K562 (cell line): ENCODE results near the gene PTPN1. TPM values are rescaled to one million over a fixed set of nuclear protein-coding genes. Genes with fewer than 3 reads are reported as not detected.

Experiments used
- CBX3 ChIP-seq, 2 experiments: IDR thresholded peaks; 1 replicate in 1 of 2; 2 replicates in 1 of 2; pipeline ENCODE4 v1.6.1; 2012; ENCODE audit warnings: inconsistent platforms in 2 of 2, low read length in 2 of 2, borderline replicate concordance in 1 of 2, control low read depth in 1 of 2
- CREM ChIP-seq: IDR thresholded peaks from 2 replicates; pipeline ENCODE4 v1.6.1; 2014; ENCODE audit warnings: antibody characterized with exemption, low read depth
- ETV5 ChIP-seq: sonication (generic); formaldehyde crosslinking; IDR thresholded peaks from 2 replicates; pipeline ENCODE4 v1.4.0; 2020; ENCODE audit warnings: low read depth, mild to moderate bottlenecking, missing genetic modification reagents
- FIP1L1 ChIP-seq: fragments of 200-400 bp; formaldehyde crosslinking; IDR thresholded peaks from 2 replicates; pipeline ENCODE4 v1.6.1; 2018; ENCODE audit warnings: mild to moderate bottlenecking, low read depth, low read length; ENCODE audit not compliant: poor library complexity, severe bottlenecking
- FOXK2 ChIP-seq, 2 experiments: fragments of 450-650 bp; IDR thresholded peaks in 1 of 2; conservative IDR thresholded peaks in 1 of 2; 2 replicates each; pipeline ENCODE4 v1.6.1; 2016; ENCODE audit warnings: low read depth in 2 of 2, mild to moderate bottlenecking in 1 of 2
- HDAC2 ChIP-seq: fragments of 450-650 bp; IDR thresholded peaks from 2 replicates; pipeline ENCODE4 v1.6.1; 2016; ENCODE audit warnings: mild to moderate bottlenecking
- HMGN3 ChIP-seq: IDR thresholded peaks from 2 replicates; pipeline ENCODE4 v1.6.1; 2011; ENCODE audit warnings: borderline replicate concordance, low read depth, mild to moderate bottlenecking, mixed read lengths, low read length; ENCODE audit not compliant: insufficient read length; ENCODE audit errors: extremely low read depth
- KDM1A ChIP-seq, 2 experiments: fragments of 450-650 bp; IDR thresholded peaks; 2 replicates each; pipeline ENCODE4 v1.6.1; 2016; ENCODE audit warnings: mild to moderate bottlenecking in 2 of 2
- MTA2 ChIP-seq: fragments of 450-650 bp; IDR thresholded peaks from 2 replicates; pipeline ENCODE4 v1.6.1; 2016; ENCODE audit warnings: low read depth
- NFATC3 ChIP-seq: fragments of 450-650 bp; IDR thresholded peaks from 2 replicates; pipeline ENCODE4 v1.6.1; 2017; ENCODE audit warnings: mild to moderate bottlenecking
- NRF1 ChIP-seq, 2 experiments: fragments of 450-650 bp; IDR thresholded peaks in 1 of 2; conservative IDR thresholded peaks in 1 of 2; 2 replicates each; pipeline ENCODE4 v1.6.1; 2014; ENCODE audit warnings: mild to moderate bottlenecking in 2 of 2
- SAP30 ChIP-seq: fragments of 200-600 bp; sonication (generic); IDR thresholded peaks from 2 replicates; pipeline ENCODE4 v1.6.1; 2012; ENCODE audit warnings: borderline replicate concordance, low read depth, mild to moderate bottlenecking, moderate library complexity, low read length, control low read depth, inconsistent platforms; ENCODE audit not compliant: insufficient read depth, poor library complexity, severe bottlenecking
- SMARCC2 ChIP-seq: fragments of 450-650 bp; IDR thresholded peaks from 2 replicates; pipeline ENCODE4 v1.6.1; 2017; ENCODE audit warnings: antibody characterized with exemption, moderate library complexity, mild to moderate bottlenecking, low read depth
- SOX6 ChIP-seq: fragments of 450-650 bp; IDR thresholded peaks from 2 replicates; pipeline ENCODE4 v1.6.1; 2014; ENCODE audit warnings: mild to moderate bottlenecking
- ZNF124 ChIP-seq: sonication (generic); formaldehyde crosslinking; IDR thresholded peaks from 2 replicates; pipeline ENCODE4 v1.8.1; 2022; ENCODE audit warnings: missing genetic modification reagents
- ZNF586 ChIP-seq: fragments of 450-650 bp; formaldehyde crosslinking; conservative IDR thresholded peaks from 2 replicates; pipeline ENCODE4 v1.4.0; 2020; ENCODE audit warnings: mild to moderate bottlenecking, moderate library complexity
- ZSCAN29 ChIP-seq: fragments of 450-650 bp; IDR thresholded peaks from 2 replicates; pipeline ENCODE4 v1.6.1; 2017
- polyA plus RNA-seq, 8 experiments: library from polyadenylated mRNA; depleted of rRNA in 4 of 8; stranded (reverse) in 5 of 8; unstranded in 3 of 8; fragments of >200 nt; fragmentation: Nextera tagmentation in 2 of 8; fragmentation: Illumina TruSeq in 1 of 8; extraction: Ambion mirVana in 2 of 8; extraction: Trizol in 1 of 8; gene quantifications; 2 replicates each; pipeline versions ENCODE4 v1.2.1 to v1.2.3, GENCODE V29; 2011 to 2014; ENCODE audit warnings: inconsistent platforms in 1 of 8, missing spikeins in 1 of 8
- total RNA-seq, 7 experiments: library from RNA; depleted of rRNA in 6 of 7; stranded (reverse); fragments of >200 nt in 6 of 7; fragmentation: Illumina TruSeq in 2 of 7; extraction: Trizol in 2 of 7; gene quantifications; 2 replicates each; pipeline versions ENCODE4 v1.2.1 to v1.2.3, GENCODE V29; 2011 to 2021; ENCODE audit warnings: low replicate concordance in 1 of 7
- TF ChIP-seq, protein P1 (sequence below): sonication (generic); IDR thresholded peaks from 2 replicates; pipeline ENCODE4 v1.6.1; 2016
- TF ChIP-seq, protein P2 (sequence below): sonication (generic); formaldehyde crosslinking; IDR thresholded peaks from 2 replicates; pipeline ENCODE4 v1.8.1; 2023; ENCODE audit warnings: mild to moderate bottlenecking, missing genetic modification reagents
- TF ChIP-seq, protein P3 (sequence below), 2 experiments: fragments of 450-650 bp in 1 of 2; sonication (generic) in 1 of 2; formaldehyde crosslinking in 1 of 2; IDR thresholded peaks in 1 of 2; conservative IDR thresholded peaks in 1 of 2; 2 replicates each; pipeline versions ENCODE4 v1.6.1 to v1.8.1; 2016 to 2023; ENCODE audit warnings: mild to moderate bottlenecking in 2 of 2, moderate library complexity in 2 of 2, inconsistent platforms in 1 of 2, missing genetic modification reagents in 1 of 2
- TF ChIP-seq, protein P4 (sequence below): fragments of 450-650 bp; IDR thresholded peaks from 2 replicates; pipeline ENCODE4 v1.6.1; 2016; ENCODE audit warnings: missing biosample characterization, missing genetic modification characterization

The PTPN1 gene
- total and polyA plus RNA-seq, 9 of the 15 experiments (the other 6 are each of a cell fraction or from before 2014, with no cell fraction given): 11.0 to 85.3 (median 54.0) TPM

- TF ChIP-seq, protein P1, sequence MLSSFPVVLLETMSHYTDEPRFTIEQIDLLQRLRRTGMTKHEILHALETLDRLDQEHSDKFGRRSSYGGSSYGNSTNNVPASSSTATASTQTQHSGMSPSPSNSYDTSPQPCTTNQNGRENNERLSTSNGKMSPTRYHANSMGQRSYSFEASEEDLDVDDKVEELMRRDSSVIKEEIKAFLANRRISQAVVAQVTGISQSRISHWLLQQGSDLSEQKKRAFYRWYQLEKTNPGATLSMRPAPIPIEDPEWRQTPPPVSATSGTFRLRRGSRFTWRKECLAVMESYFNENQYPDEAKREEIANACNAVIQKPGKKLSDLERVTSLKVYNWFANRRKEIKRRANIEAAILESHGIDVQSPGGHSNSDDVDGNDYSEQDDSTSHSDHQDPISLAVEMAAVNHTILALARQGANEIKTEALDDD: peak; percentile 85
- TF ChIP-seq, protein P2, sequence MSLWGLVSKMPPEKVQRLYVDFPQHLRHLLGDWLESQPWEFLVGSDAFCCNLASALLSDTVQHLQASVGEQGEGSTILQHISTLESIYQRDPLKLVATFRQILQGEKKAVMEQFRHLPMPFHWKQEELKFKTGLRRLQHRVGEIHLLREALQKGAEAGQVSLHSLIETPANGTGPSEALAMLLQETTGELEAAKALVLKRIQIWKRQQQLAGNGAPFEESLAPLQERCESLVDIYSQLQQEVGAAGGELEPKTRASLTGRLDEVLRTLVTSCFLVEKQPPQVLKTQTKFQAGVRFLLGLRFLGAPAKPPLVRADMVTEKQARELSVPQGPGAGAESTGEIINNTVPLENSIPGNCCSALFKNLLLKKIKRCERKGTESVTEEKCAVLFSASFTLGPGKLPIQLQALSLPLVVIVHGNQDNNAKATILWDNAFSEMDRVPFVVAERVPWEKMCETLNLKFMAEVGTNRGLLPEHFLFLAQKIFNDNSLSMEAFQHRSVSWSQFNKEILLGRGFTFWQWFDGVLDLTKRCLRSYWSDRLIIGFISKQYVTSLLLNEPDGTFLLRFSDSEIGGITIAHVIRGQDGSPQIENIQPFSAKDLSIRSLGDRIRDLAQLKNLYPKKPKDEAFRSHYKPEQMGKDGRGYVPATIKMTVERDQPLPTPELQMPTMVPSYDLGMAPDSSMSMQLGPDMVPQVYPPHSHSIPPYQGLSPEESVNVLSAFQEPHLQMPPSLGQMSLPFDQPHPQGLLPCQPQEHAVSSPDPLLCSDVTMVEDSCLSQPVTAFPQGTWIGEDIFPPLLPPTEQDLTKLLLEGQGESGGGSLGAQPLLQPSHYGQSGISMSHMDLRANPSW (CRISPR knock-in tag): no peak
- TF ChIP-seq NRF1 (conservative IDR thresholded peaks at IDR 0.05 in 1 of 2, IDR thresholded peaks at IDR 0.05 in 1 of 2) (peak; percentile 9 to 35; a peak in 1 of 4 replicates), HMGN3 (no peak), CBX3 (IDR thresholded peaks at IDR 0.05; ENCODE audit: borderline replicate concordance in 1 of 2, low read length in 2 of 2) (peak in 1 of 2 experiments; percentile 48; a peak in 1 of 3 replicates), ZSCAN29 (no peak), HDAC2 (peak; percentile 79), KDM1A (IDR thresholded peaks at IDR 0.05) (peak; percentile 77 to 81), MTA2 (peak; percentile 47; the same call in 1 of the 2 replicates), CREM (peak; percentile 72), FIP1L1 (no peak), SOX6 (peak; percentile 89), FOXK2 (conservative IDR thresholded peaks at IDR 0.05 in 1 of 2, IDR thresholded peaks at IDR 0.05 in 1 of 2; ENCODE audit: low read depth in 2 of 2) (peak; percentile 44 to 48; a peak in 2 of 4 replicates), NFATC3 (peak; percentile 34; the same call in 1 of the 2 replicates), SMARCC2 (peak; percentile 45), SAP30 (no peak), ZNF124 (CRISPR knock-in tag) (no peak), ZNF586 (CRISPR knock-in tag) (no peak), ETV5 (no peak)
- TF ChIP-seq, protein P3, sequence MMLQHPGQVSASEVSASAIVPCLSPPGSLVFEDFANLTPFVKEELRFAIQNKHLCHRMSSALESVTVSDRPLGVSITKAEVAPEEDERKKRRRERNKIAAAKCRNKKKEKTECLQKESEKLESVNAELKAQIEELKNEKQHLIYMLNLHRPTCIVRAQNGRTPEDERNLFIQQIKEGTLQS (IDR thresholded peaks at IDR 0.05): peak; percentile 93
- TF ChIP-seq, protein P3 (CRISPR knock-in tag; conservative IDR thresholded peaks at IDR 0.05): no peak; the same call in 1 of the 2 replicates
- TF ChIP-seq, protein P4, sequence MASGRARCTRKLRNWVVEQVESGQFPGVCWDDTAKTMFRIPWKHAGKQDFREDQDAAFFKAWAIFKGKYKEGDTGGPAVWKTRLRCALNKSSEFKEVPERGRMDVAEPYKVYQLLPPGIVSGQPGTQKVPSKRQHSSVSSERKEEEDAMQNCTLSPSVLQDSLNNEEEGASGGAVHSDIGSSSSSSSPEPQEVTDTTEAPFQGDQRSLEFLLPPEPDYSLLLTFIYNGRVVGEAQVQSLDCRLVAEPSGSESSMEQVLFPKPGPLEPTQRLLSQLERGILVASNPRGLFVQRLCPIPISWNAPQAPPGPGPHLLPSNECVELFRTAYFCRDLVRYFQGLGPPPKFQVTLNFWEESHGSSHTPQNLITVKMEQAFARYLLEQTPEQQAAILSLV (tag): no peak
Observed at GRCh38 chr20:50558483-50558925, 48.3 kb downstream of the PTPN1 start (continued).
